GM12878 (cell line): ENCODE measurements around the gene HIP1.

Source experiments
- ASH2L ChIP-seq: fragments of 300-600, 200-600 bp; sonication (generic); IDR thresholded peaks from 2 replicates; pipeline ENCODE4 v1.6.1; 2017; ENCODE audit warnings: low read depth, mild to moderate bottlenecking, borderline replicate concordance
- DPF2 ChIP-seq: fragments of 450-650 bp; IDR thresholded peaks from 2 replicates; pipeline ENCODE4 v1.6.1; 2017; ENCODE audit warnings: mild to moderate bottlenecking
- HDAC6 ChIP-seq: fragments of 200-600 bp; sonication (generic); IDR thresholded peaks from one replicate; pipeline ENCODE4 v1.8.0; 2017; ENCODE audit warnings: antibody characterized with exemption; ENCODE audit not compliant: unreplicated experiment
- NFYA ChIP-seq: IDR thresholded peaks from 2 replicates; pipeline ENCODE4 v1.6.1; 2011; ENCODE audit warnings: low read depth, mild to moderate bottlenecking, low read length, improper control_type of control experiment, borderline replicate concordance
- POLR2A ChIP-seq: IDR thresholded peaks from 2 replicates; pipeline ENCODE4 v1.6.1; 2011; ENCODE audit warnings: low read depth, mild to moderate bottlenecking, low read length
- POLR2AphosphoS5 ChIP-seq: IDR thresholded peaks from 2 replicates; pipeline ENCODE4 v1.6.1; 2011; ENCODE audit warnings: mild to moderate bottlenecking, low read length, inconsistent platforms
- RUNX3 ChIP-seq: IDR thresholded peaks from 2 replicates; pipeline ENCODE4 v1.6.1; 2012; ENCODE audit warnings: low read length, inconsistent platforms
- SP1 ChIP-seq: IDR thresholded peaks from one replicate; pipeline ENCODE4 v1.6.1; 2011; ENCODE audit warnings: low read depth, low read length
- YBX1 ChIP-seq: fragments of 450-650 bp; IDR thresholded peaks from 2 replicates; pipeline ENCODE4 v1.6.1; 2016; ENCODE audit warnings: antibody characterized with exemption
- TF ChIP-seq, protein P1 (sequence below): fragments of 450-650 bp; IDR thresholded peaks from 2 replicates; pipeline ENCODE4 v1.6.1; 2017; ENCODE audit warnings: low read depth, mild to moderate bottlenecking, moderate library complexity
- TF ChIP-seq, protein P2 (sequence below): IDR thresholded peaks from 2 replicates; pipeline ENCODE4 v1.6.1; 2011; ENCODE audit warnings: low read depth, low read length, improper control_type of control experiment, borderline replicate concordance
- TF ChIP-seq, protein P3 (sequence below): IDR thresholded peaks from 2 replicates; pipeline ENCODE4 v1.6.1; 2011; ENCODE audit warnings: mild to moderate bottlenecking, low read depth, low read length, moderate library complexity; ENCODE audit not compliant: insufficient replicate concordance

DNA sequence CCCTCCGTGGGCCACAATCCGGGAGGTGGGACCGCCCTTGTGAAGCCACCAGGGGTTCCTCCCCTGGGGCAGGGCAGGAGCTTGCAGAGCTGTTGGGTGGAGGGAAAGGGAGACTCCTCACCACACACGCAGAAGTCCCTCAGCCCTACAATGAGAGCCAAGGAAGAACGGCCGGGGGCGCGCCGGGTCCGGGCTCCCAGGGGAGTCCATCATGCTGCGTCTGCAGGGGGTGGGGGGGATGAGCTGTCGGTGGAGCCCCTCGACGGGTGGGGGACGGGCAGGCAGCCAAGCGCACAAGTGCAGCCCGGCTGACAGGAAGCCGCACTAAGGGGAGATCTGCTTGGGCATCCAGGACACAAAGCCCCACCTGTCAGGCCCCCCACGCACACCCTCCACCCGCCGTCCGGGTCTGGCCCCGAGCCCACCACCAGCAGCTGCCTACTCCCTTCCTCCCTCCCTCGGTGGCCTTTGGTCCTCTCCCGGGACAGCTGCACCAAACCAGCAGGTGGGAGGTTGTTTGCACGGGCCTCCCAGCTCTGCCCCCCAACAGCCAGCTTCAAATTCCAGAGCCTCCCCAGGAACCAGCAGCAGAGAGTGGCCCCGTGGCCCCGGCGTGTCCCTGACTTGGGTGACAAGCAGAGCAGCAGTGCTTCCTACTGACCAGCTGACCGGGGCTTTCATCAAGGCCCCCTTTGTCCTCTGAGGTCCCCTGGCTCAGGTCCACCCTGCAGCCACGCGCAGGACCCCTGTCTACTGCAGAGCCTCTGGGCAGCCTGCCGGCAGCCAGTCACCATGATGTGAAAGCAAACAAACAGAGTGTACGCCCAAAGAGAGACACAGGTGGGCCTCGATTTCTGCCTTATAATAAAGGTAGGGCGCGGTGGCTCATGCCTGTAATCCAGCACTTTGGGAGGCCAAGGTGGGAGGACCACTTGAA lies 50.3 kb downstream of the HIP1 start:
- TF ChIP-seq POLR2A (no peak), RUNX3 (no peak), SP1 (no peak), HDAC6 (no peak), POLR2AphosphoS5 (no peak), DPF2 (no peak), ASH2L (no peak), YBX1 (no peak), NFYA (no peak)
- TF ChIP-seq, protein P1, sequence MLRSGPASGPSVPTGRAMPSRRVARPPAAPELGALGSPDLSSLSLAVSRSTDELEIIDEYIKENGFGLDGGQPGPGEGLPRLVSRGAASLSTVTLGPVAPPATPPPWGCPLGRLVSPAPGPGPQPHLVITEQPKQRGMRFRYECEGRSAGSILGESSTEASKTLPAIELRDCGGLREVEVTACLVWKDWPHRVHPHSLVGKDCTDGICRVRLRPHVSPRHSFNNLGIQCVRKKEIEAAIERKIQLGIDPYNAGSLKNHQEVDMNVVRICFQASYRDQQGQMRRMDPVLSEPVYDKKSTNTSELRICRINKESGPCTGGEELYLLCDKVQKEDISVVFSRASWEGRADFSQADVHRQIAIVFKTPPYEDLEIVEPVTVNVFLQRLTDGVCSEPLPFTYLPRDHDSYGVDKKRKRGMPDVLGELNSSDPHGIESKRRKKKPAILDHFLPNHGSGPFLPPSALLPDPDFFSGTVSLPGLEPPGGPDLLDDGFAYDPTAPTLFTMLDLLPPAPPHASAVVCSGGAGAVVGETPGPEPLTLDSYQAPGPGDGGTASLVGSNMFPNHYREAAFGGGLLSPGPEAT = no peak
- TF ChIP-seq, protein P2, sequence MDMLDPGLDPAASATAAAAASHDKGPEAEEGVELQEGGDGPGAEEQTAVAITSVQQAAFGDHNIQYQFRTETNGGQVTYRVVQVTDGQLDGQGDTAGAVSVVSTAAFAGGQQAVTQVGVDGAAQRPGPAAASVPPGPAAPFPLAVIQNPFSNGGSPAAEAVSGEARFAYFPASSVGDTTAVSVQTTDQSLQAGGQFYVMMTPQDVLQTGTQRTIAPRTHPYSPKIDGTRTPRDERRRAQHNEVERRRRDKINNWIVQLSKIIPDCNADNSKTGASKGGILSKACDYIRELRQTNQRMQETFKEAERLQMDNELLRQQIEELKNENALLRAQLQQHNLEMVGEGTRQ = no peak
- TF ChIP-seq, protein P3, sequence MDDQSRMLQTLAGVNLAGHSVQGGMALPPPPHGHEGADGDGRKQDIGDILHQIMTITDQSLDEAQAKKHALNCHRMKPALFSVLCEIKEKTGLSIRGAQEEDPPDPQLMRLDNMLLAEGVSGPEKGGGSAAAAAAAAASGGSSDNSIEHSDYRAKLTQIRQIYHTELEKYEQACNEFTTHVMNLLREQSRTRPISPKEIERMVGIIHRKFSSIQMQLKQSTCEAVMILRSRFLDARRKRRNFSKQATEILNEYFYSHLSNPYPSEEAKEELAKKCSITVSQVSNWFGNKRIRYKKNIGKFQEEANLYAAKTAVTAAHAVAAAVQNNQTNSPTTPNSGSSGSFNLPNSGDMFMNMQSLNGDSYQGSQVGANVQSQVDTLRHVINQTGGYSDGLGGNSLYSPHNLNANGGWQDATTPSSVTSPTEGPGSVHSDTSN = no peak
